GM19239 (cell line): ENCODE results near the gene TIMM17A.
A peak's percentile ranks its signal among the peaks of the same experiment; 100 is the strongest.
"Not testable (repeated sequence)": the region's sequence is repeated elsewhere in the genome, so short reads cannot be mapped to it uniquely, and the experiment has no call there.

Source experiments
- DNase-seq: peaks from one replicate; pipeline ENCODE4 v3.0.0; 2011; ENCODE audit warnings: low spot score; ENCODE audit not compliant: insufficient read length
- FAIRE-seq: peaks from 2 replicates; lab custom pipeline; 2011; peaks lifted over from hg19 to GRCh38; lab: Jason Lieb, UNC

Gene TIMM17A

GRCh38 chr1:201939148-201939547, 16.2 kb upstream of the TIMM17A start:
- no peak for DNase-seq
- FAIRE-seq = no peak

- FAIRE-seq = no peak
- DNase-seq = no peak
Measured at GRCh38 chr1:201939574-201939973, 15.7 kb upstream of the TIMM17A start.

- DNase-seq, FAIRE-seq: not testable (repeated sequence)
Measured at GRCh38 chr1:201940316-201940715, 15.0 kb upstream of the TIMM17A start.

- FAIRE-seq = no peak
- no peak for DNase-seq
Measured at GRCh38 chr1:201941420-201942128, 13.7 kb upstream of the TIMM17A start.

GRCh38 chr1:201942129-201942495, 13.2 kb upstream of the TIMM17A start:
- DNase-seq (no peak), FAIRE-seq (no peak)

- FAIRE-seq (no peak), DNase-seq (no peak)
Measured at GRCh38 chr1:201944002-201944401, 11.3 kb upstream of the TIMM17A start.

GRCh38 chr1:201944639-201945038, 10.7 kb upstream of the TIMM17A start:
- DNase-seq = no peak
- no peak for FAIRE-seq

- no peak for FAIRE-seq
- no peak for DNase-seq
Measured at GRCh38 chr1:201945157-201945556, 10.1 kb upstream of the TIMM17A start.

GRCh38 chr1:201945863-201946223, 9.5 kb upstream of the TIMM17A start:
- DNase-seq = no peak
- FAIRE-seq = no peak

- FAIRE-seq = no peak
- DNase-seq = no peak
Measured at GRCh38 chr1:201946224-201946908, 8.9 kb upstream of the TIMM17A start, which contains the start of gene LMOD1. LMOD1 (minus strand) TSS chr1:201946548; CDS start chr1:201946340, 208 bp downstream.

- DNase-seq (no peak), FAIRE-seq (no peak)
Measured at GRCh38 chr1:201947697-201948008, 7.7 kb upstream of the TIMM17A start.

- no peak for FAIRE-seq
Measured at GRCh38 chr1:201949491-201949890, 5.8 kb upstream of the TIMM17A start.

GRCh38 chr1:201954263-201955008, 867 bp upstream of the TIMM17A start:
- no peak for FAIRE-seq
- DNase-seq = no peak

More at GRCh38 chr1:201949491-201949890, 5.8 kb upstream of the TIMM17A start:
- DNase-seq = no peak

GRCh38 chr1:201955729-201956143, 433 bp downstream of the TIMM17A start:
- DNase-seq (no peak), FAIRE-seq (peak; percentile 55)

GRCh38 chr1:201958348-201958747, 3.0 kb downstream of the TIMM17A start:
- FAIRE-seq = no peak

GRCh38 chr1:201962382-201962781, 7.1 kb downstream of the TIMM17A start:
- not testable (repeated sequence) for DNase-seq, FAIRE-seq

More at GRCh38 chr1:201958348-201958747, 3.0 kb downstream of the TIMM17A start:
- DNase-seq = no peak

- DNase-seq (no peak), FAIRE-seq (no peak)
Measured at GRCh38 chr1:201964261-201964660, 9.0 kb downstream of the TIMM17A start.

- FAIRE-seq (no peak), DNase-seq (no peak)
Measured at GRCh38 chr1:201966171-201966570, 10.9 kb downstream of the TIMM17A start.

GRCh38 chr1:201968202-201968925, 13.1 kb downstream of the TIMM17A start:
- DNase-seq = no peak
- FAIRE-seq = no peak

- no peak for DNase-seq
- no peak for FAIRE-seq
Measured at GRCh38 chr1:201970334-201971159, 15.2 kb downstream of the TIMM17A start.
